GM23248 (cell line): ENCODE results near the gene ZBTB46. TPM values are rescaled to one million over a fixed set of nuclear protein-coding genes. Genes with fewer than 3 reads are reported as not detected.

Experiments
- DNase-seq: peaks from one replicate; pipeline ENCODE4 v3.0.0-alpha.2; 2015
- H2AFZ ChIP-seq: fragments of 200-600 bp; sonication (generic); 2 replicates; pipeline ENCODE4 v1.6.1; 2016; ENCODE audit warnings: antibody characterized with exemption
- H3F3A ChIP-seq: fragments of 200-600 bp; sonication (generic); 2 replicates; pipeline ENCODE4 v1.6.1; 2016; ENCODE audit warnings: mild to moderate bottlenecking, antibody characterized with exemption, mixed run types; ENCODE audit not compliant: insufficient read depth
- H3K27ac ChIP-seq: fragments of 200-600 bp; sonication (generic); 2 replicates; pipeline ENCODE4 v1.5.1; 2016; ENCODE audit warnings: mild to moderate bottlenecking
- H3K27me3 ChIP-seq: fragments of 200-600 bp; sonication (generic); replicated peaks from 2 replicates; pipeline ENCODE4 v1.6.1; 2016; ENCODE audit warnings: mild to moderate bottlenecking; ENCODE audit not compliant: insufficient read depth
- H3K36me3 ChIP-seq: fragments of 200-600 bp; sonication (generic); 2 replicates; pipeline ENCODE4 v1.6.1; 2016; ENCODE audit warnings: low read depth, mild to moderate bottlenecking
- H3K4me1 ChIP-seq: fragments of 200-600 bp; sonication (generic); 2 replicates; pipeline ENCODE4 v1.6.1; 2016; ENCODE audit warnings: mild to moderate bottlenecking; ENCODE audit not compliant: insufficient read depth
- H3K4me2 ChIP-seq: fragments of 200-600 bp; sonication (generic); one replicate; pipeline ENCODE4 v1.6.1; 2016; ENCODE audit warnings: mild to moderate bottlenecking; ENCODE audit not compliant: unreplicated experiment
- H3K4me3 ChIP-seq: fragments of 200-600 bp; sonication (generic); 2 replicates; pipeline ENCODE4 v1.5.1; 2016; ENCODE audit warnings: mild to moderate bottlenecking
- H3K79me2 ChIP-seq: fragments of 200-600 bp; sonication (generic); 2 replicates; pipeline ENCODE4 v1.6.1; 2016; ENCODE audit warnings: mild to moderate bottlenecking; ENCODE audit not compliant: insufficient read depth
- H3K9ac ChIP-seq: fragments of 200-600 bp; sonication (generic); 2 replicates; pipeline ENCODE4 v1.6.1; 2016; ENCODE audit warnings: mild to moderate bottlenecking
- H3K9me2 ChIP-seq: fragments of 200-600 bp; sonication (generic); 2 replicates; pipeline ENCODE4 v1.6.1; 2016; ENCODE audit warnings: mixed run types, mild to moderate bottlenecking, moderate library complexity; ENCODE audit not compliant: insufficient read depth
- H3K9me3 ChIP-seq: fragments of 200-600 bp; sonication (generic); one replicate; pipeline ENCODE4 v1.6.1; 2017; ENCODE audit warnings: low read depth
- H4K20me1 ChIP-seq: fragments of 200-600 bp; sonication (generic); 2 replicates; pipeline ENCODE4 v1.6.0; 2016; ENCODE audit not compliant: insufficient read depth
- EZH2 ChIP-seq: fragments of 200-600 bp; sonication (generic); IDR thresholded peaks from 2 replicates; pipeline ENCODE4 v1.6.1; 2018; ENCODE audit warnings: antibody characterized with exemption, mild to moderate bottlenecking; ENCODE audit not compliant: insufficient read depth, poor library complexity, severe bottlenecking
- EZH2phosphoT487 ChIP-seq: fragments of 200-600 bp; sonication (generic); IDR thresholded peaks from 2 replicates; pipeline ENCODE4 v1.6.1; 2018; ENCODE audit warnings: antibody characterized with exemption, moderate library complexity, mild to moderate bottlenecking, low read depth; ENCODE audit not compliant: insufficient read depth
- WGBS, 2 experiments: methylation state at CpG; one replicate each; pipeline ENCODE4 v1.1.6; 2015 to 2017; ENCODE audit warnings: low lambda C conversion rate in 2 of 2, low coverage in 1 of 2; ENCODE audit errors: missing lambda C conversion rate in 2 of 2; 5-methylcytosine and 5-hydroxymethylcytosine counted together
- in situ Hi-C: fragments of 300-500 bp; cut with MboI; formaldehyde crosslinking; loops from 2 replicates; pipeline ENCODE4 v1.15.0; 2020
- polyA plus RNA-seq: library from polyadenylated mRNA; unstranded; fragments of >200 nt; fragmentation: Nextera tagmentation; extraction: Ambion mirVana; gene quantifications from 2 replicates; pipeline ENCODE4 v1.2.1, GENCODE V29; 2016
- total RNA-seq: library from RNA; depleted of rRNA; stranded (reverse); fragments of >200 nt; shearing (Covaris generic); gene quantifications from 2 replicates; pipeline ENCODE4 v1.2.3, GENCODE V29; 2014

The ZBTB46 gene
- total and polyA plus RNA-seq, 2 experiments from 2014 or later, result 0.33 to 1.9 TPM

GRCh38 chr20:63736893-63737694, 94.0 kb downstream of the ZBTB46 start:
- 90 to 95% methylated on average over 24 to 25 of the region's 30 CpGs for WGBS, 2 experiments
- no peaks in the 10 kb centered on the region for H4K20me1 ChIP-seq
- in situ Hi-C loops, result no loop called here
- TF ChIP-seq EZH2phosphoT487 (no peak), EZH2 (no peak)
- no peaks in the 10 kb centered on the region for H3K9me2 ChIP-seq
- H3K9ac ChIP-seq, result no peak overlapping the region
- H3K79me2 ChIP-seq, result no peaks in the 10 kb centered on the region; the same call in 1 of the 2 replicates
- H3K4me3 ChIP-seq, result no peak overlapping the region
- no peak for DNase-seq
- H3K9me3 ChIP-seq, result no peaks in the 10 kb centered on the region
- H3K27ac ChIP-seq, result no peak overlapping the region
- H3K27me3 ChIP-seq, result no peaks in the 10 kb centered on the region
- H2AFZ ChIP-seq, result no peak overlapping the region
- H3F3A ChIP-seq, result no peaks in the 10 kb centered on the region
- H3K36me3 ChIP-seq, result no peaks in the 10 kb centered on the region
- H3K4me1 ChIP-seq, result peaks cover 7% of the 10 kb centered on the region; the same call in 1 of the 2 replicates
- no peak overlapping the region for H3K4me2 ChIP-seq

- no peaks in the 10 kb centered on the region for H3K9me3 ChIP-seq
- no peak within 1 kb of the TSS for H2AFZ ChIP-seq
- DNase-seq, result no peak
- H3K4me1 ChIP-seq, result no peaks in the 10 kb centered on the region
- in situ Hi-C loops, result no loop called here
- H3F3A ChIP-seq, result no peaks in the 10 kb centered on the region
- H3K9me2 ChIP-seq, result no peaks in the 10 kb centered on the region
- H3K9ac ChIP-seq, result no peak within 1 kb of the TSS
- 89 to 91% methylated on average over 28 to 31 of the region's 31 CpGs for WGBS, 2 experiments
- no peaks in the 10 kb centered on the region for H3K36me3 ChIP-seq
- TF ChIP-seq EZH2phosphoT487 (no peak), EZH2 (no peak)
- no peaks in the 10 kb centered on the region for H4K20me1 ChIP-seq
- H3K4me2 ChIP-seq, result no peak within 1 kb of the TSS
- H3K27me3 ChIP-seq, result no peaks in the 10 kb centered on the region
- H3K27ac ChIP-seq, result no peak within 1 kb of the TSS
- H3K79me2 ChIP-seq, result peaks cover 9% of the 10 kb centered on the region; the same call in 1 of the 2 replicates
- no peak within 1 kb of the TSS for H3K4me3 ChIP-seq
Measured at GRCh38 chr20:63735859-63736718, 95.0 kb downstream of the ZBTB46 start, which contains the start of gene LIME1. LIME1 (plus strand) TSS chr20:63736664; CDS start chr20:63737550, 886 bp downstream.

- 86 to 90% methylated on average over 31 to 45 of the region's 48 CpGs for WGBS, 2 experiments
- in situ Hi-C loops, result no loop called here
- DNase-seq, result no peak
Measured at GRCh38 chr20:63734946-63735858, 95.9 kb downstream of the ZBTB46 start.

More at GRCh38 chr20:63734946-63735858, 95.9 kb downstream of the ZBTB46 start:
- Histone ChIP-seq H3K27me3 (no peaks in the 10 kb centered on the region), H3K4me2 (no peak overlapping the region), H4K20me1 (no peaks in the 10 kb centered on the region), H2AFZ (no peak overlapping the region), H3K9me3 (no peaks in the 10 kb centered on the region), H3K4me3 (no peak overlapping the region), H3K4me1 (no peaks in the 10 kb centered on the region), H3F3A (no peaks in the 10 kb centered on the region), H3K9ac (no peak overlapping the region), H3K9me2 (no peaks in the 10 kb centered on the region), H3K27ac (no peak overlapping the region), H3K36me3 (no peaks in the 10 kb centered on the region), H3K79me2 (peaks cover 18% of the 10 kb centered on the region)
- TF ChIP-seq EZH2 (no peak), EZH2phosphoT487 (no peak)
